Loucy (cell line): Measurements from ENCODE around the gene GON4L.
"Not testable (repeated sequence)": the region's sequence is repeated elsewhere in the genome, so short reads cannot be mapped to it uniquely, and the experiment has no call there.

Experiments used
- EZH2phosphoT487 ChIP-seq: fragments of 200-600 bp; IDR thresholded peaks from 2 replicates; pipeline ENCODE4 v1.6.1; 2018; ENCODE audit warnings: antibody characterized with exemption, mild to moderate bottlenecking, moderate library complexity, borderline replicate concordance
- TF ChIP-seq, protein P1 (sequence below): fragments of 200-600 bp; sonication (generic); conservative IDR thresholded peaks from 2 replicates; pipeline ENCODE4 v1.5.1; 2014; ENCODE audit warnings: mild to moderate bottlenecking, antibody characterized with exemption, low read length

DNA sequence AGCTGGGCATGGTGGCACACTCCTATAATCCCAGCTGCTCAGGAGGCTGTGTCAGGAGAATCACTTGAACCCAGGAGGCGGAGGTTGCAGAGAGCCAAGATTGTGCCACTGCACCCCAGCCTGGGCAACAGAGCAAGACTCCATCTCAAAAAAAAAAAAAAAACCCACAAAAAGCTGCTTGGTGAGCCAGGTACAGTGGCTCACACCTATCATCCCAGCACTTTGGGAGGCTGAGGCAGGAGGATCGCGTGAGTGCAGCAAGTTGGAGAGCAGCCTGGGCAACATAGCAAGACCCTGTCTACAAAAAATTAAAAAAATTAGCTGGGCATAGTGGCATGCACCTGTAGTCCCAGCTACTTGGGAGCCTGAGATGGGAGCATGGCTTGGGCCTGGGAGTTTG lies 142.0 kb downstream of the GON4L start:
- TF ChIP-seq, protein P1, sequence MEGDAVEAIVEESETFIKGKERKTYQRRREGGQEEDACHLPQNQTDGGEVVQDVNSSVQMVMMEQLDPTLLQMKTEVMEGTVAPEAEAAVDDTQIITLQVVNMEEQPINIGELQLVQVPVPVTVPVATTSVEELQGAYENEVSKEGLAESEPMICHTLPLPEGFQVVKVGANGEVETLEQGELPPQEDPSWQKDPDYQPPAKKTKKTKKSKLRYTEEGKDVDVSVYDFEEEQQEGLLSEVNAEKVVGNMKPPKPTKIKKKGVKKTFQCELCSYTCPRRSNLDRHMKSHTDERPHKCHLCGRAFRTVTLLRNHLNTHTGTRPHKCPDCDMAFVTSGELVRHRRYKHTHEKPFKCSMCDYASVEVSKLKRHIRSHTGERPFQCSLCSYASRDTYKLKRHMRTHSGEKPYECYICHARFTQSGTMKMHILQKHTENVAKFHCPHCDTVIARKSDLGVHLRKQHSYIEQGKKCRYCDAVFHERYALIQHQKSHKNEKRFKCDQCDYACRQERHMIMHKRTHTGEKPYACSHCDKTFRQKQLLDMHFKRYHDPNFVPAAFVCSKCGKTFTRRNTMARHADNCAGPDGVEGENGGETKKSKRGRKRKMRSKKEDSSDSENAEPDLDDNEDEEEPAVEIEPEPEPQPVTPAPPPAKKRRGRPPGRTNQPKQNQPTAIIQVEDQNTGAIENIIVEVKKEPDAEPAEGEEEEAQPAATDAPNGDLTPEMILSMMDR, result not testable (repeated sequence)
- not testable (repeated sequence) for TF ChIP-seq EZH2phosphoT487
